GM12891 (cell line): ENCODE data around the gene AFDN.

ENCODE experiments used
- POLR2A ChIP-seq: IDR thresholded peaks from 2 replicates; pipeline ENCODE4 v1.6.1; 2011; ENCODE audit warnings: low read depth, low read length, control low read depth
- POLR2AphosphoS5 ChIP-seq: IDR thresholded peaks from 2 replicates; pipeline ENCODE4 v1.6.1; 2011; ENCODE audit warnings: low read depth, low read length, control low read depth

DNA sequence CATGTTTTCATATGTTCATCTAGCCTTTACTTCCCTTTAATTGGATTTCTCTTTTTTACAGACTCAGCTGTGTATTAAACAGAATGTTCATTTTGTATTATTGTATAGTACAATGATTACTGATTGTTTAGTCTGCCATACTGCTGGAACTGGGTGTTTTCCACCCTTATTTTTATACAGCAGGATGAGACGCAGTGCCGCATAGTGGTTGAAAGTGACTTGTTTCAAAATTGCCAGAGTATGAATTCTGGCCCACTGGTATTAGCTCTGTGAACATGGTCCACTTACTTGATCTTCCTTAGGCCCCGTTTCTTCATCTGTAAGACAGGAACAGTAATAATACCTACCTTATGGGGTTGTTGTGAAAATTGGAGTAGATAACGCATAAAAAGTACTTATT, 22.1 kb downstream of the AFDN start:
- TF ChIP-seq POLR2AphosphoS5 (no peak), POLR2A (no peak)
